HG02588 (cell line): ENCODE measurements around the gene CCDC73.
"Not testable (repeated sequence)": the region's sequence is repeated elsewhere in the genome, so short reads cannot be mapped to it uniquely, and the experiment has no call there.

ENCODE experiments used
- ATAC-seq: cut with Tn5 transposase; IDR thresholded peaks from one replicate; pipeline ENCODE4 v1.9.1; 2021; ENCODE audit warnings: mild to moderate bottlenecking, moderate library complexity; ENCODE audit not compliant: unreplicated experiment

CCDC73 gene

DNA sequence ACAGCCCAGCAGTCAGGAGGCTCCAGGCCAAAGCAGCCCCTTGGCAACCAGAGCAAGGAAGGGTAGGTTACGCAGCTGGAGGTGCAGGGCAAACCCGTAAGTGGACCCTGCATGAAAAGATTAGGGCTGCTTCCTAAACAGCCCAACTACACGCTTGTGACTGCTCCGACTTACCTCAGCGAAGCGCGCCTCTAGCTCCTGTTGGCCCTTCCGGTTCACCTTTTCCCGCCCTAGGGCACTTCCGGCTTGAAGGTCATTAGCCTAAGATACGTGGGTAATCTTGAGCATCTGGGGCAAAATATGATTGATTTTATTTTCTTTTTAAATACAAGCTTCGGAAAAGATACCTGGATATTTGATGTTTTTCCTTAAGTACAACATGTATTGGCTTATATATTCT, at the start of gene CCDC73:
CCDC73 (minus strand) TSS at position 224 of the 400 bp plus-strand sequence. CDS start 34,419 bp downstream, outside the sequence.
- no peak for ATAC-seq

GRCh38 chr11:32843544-32843943, 49.1 kb upstream of the CCDC73 start:
- no peak for ATAC-seq

DNA sequence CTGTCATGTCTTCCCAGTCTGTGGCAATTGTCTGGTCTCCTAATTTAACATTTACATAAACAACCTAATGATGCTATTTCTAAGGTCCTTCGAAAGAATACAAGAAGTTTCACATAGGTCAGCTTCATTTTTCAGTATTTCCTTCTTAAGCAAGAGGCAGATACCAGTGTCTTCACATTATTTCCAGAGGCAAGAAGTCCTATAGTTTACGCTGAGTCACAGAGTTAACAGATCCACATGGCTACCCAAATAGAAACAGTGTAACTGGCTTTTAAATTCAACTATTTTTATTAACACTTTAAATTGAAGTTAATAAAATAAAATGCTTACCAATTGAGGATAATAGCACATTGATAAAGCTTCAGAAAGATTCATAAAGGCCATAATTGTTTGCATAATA, 46.1 kb upstream of the CCDC73 start:
- ATAC-seq: no peak

DNA sequence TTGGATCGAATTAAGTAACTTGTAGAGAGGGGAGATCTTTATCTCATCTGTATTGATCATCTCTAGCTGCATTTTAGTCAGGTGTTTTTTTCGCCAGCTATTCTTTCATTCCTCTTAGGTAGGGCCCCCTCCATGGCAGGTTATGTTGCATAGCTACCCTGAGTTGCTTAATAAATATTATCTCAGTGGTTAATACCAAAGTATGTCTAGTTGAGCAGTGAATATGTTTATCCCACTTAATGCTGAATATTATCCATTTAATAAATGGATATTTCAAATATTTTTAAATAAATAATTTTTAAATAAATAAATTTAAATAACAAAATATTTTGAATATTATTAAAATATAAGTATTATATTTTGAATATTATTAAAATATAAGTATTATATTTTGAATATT, 44.8 kb upstream of the CCDC73 start:
- no peak for ATAC-seq

DNA sequence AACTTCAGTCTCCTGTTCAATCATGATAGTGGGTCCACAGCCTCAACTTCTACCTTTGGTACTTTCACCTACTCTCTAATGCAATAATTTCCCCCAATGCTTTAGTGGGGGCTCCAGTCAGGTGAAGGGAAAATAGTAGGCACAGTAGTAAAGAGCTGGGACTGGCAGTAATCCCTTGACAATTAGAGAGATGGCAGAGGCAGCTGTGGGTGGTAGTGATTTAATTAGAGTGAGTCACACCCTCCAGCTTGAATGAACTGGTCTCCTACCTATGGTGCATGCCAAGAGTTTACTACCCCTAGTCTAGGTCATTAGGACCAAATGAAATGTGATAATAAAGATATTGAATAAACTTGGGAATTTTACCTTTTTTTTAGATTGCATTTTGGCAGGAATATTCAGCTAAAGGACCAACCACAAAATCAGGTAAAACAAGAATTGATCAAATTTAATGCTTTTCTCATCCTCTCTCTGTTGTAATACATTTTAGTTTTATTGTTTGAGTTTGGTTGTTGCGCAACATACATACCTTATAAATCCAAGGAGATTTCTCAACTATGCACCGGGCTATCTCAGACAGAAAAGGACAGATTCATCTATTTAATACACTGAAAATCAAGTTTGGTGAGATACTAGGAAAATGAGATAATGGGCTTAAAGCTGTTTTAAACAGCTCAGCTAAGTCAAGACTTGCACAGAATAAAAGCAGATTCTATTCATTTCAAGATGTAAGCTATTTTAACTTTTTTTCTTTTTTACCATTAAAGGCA, 44.2 kb upstream of the CCDC73 start:
- no peak for ATAC-seq

- ATAC-seq: no peak
Measured at GRCh38 chr11:32836946-32837345, 42.5 kb upstream of the CCDC73 start.

GRCh38 chr11:32833921-32834320, 39.5 kb upstream of the CCDC73 start:
- no peak for ATAC-seq

DNA sequence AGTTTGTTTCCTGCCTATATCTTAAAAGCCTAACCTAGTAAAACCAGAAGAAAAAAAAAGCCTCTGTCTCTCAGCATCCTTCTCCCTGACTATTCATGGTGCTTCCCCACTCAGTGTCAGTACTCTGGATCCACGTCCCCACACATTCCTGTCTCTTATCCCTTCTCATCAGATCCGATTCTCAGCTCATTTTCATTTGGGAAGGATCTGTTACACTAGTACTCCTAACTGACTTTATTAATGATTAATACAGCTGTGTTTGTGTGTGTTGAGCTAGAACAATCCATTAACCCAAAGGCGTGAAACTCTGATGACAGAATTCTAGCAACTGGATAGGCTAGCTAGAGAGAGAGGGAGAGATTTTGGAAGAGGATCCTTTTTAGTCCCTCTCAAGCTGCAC, 36.8 kb upstream of the CCDC73 start:
- ATAC-seq: no peak

GRCh38 chr11:32830796-32831195, 36.3 kb upstream of the CCDC73 start:
- ATAC-seq: no peak

DNA sequence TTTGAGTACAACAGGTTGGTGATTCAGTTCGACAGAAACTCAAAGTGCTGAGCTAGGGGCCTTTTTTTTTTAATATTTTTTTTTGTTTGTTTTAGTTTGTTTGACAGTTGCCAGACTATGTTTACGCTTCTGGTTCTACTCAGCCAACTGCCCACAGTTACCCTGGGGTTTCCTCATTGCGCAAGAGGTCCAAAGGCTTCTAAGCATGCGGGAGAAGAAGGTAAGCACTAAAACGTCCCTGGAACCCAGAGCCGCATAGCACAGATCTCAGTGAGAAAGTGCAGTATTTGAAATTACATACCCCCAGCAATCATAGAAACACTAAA, 35.9 kb upstream of the CCDC73 start:
- no peak for ATAC-seq

GRCh38 chr11:32829680-32830412, 35.4 kb upstream of the CCDC73 start, which contains the start of gene PRRG4:
PRRG4 (plus strand) TSS chr11:32829927; CDS start chr11:32830530, 603 bp downstream.
- peak; percentile 80 for ATAC-seq

- peak; percentile 39 for ATAC-seq
Measured at GRCh38 chr11:32829157-32829679, 34.8 kb upstream of the CCDC73 start.

DNA sequence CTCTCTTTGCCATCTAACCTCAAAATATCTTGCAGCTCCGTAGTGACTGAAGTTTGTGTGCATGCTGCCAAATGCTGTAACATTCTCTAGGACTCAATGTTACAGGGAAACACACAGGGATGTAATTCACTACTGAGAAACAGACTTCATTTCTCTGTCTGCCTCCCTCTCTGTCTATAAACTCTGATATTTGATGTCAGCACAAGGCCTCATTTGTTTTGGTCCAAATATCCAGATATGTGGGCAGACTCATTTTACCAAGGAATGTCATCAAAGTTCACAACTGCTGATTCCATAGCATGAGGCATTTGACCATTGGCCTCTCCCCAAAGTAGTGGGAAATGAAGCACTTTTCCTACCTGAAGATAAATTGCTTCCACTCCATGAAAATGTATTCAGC, 32.8 kb upstream of the CCDC73 start:
- no peak for ATAC-seq

GRCh38 chr11:32826113-32826512, 31.7 kb upstream of the CCDC73 start:
- no peak for ATAC-seq

DNA sequence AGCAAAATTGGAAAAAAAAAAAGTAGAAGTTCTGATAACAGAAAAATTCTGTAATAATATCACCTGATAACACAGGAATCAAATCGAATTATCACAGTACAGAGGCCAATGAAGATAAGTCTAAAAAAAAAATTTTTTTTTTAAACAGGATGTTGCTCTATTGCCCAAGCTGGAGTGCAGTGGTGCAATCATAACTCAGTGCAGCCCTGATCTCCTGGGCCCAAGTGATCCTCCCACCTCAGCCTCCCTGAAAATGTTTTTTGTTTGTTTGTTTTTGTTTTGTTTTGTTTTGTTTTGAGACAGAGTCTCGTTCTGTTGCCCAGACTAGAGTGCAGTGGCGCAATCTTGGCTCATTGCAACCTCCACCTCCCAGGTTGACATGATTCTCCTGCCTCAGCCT, 29.2 kb upstream of the CCDC73 start:
- ATAC-seq: not testable (repeated sequence)

- peak; percentile 46 for ATAC-seq
Measured at GRCh38 chr11:32821917-32822560, 27.6 kb upstream of the CCDC73 start.

DNA sequence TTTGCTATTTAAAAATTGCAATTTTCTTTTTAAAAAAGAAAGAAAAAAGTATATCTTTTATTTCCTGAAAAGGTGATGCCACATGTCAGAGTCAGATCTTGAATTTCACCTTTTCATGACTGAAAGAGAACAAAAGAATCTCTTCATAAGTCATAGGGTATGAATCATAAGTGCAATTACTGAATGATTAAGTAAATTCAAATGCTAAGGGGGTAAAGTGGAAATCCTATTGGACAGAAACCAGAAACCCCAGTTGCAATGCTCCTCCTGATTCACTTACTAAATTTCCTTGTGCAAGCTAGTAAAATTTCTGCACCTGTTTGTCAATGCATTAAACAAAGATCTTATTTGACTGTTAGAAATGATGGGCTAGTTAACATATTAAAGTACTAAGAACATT, 27.1 kb upstream of the CCDC73 start:
- ATAC-seq: peak; percentile 8

- ATAC-seq: no peak
Measured at GRCh38 chr11:32820497-32820896, 26.0 kb upstream of the CCDC73 start.

- no peak for ATAC-seq
Measured at GRCh38 chr11:32819187-32819586, 24.7 kb upstream of the CCDC73 start.

- ATAC-seq: no peak
Measured at GRCh38 chr11:32817852-32818183, 23.4 kb upstream of the CCDC73 start.

DNA sequence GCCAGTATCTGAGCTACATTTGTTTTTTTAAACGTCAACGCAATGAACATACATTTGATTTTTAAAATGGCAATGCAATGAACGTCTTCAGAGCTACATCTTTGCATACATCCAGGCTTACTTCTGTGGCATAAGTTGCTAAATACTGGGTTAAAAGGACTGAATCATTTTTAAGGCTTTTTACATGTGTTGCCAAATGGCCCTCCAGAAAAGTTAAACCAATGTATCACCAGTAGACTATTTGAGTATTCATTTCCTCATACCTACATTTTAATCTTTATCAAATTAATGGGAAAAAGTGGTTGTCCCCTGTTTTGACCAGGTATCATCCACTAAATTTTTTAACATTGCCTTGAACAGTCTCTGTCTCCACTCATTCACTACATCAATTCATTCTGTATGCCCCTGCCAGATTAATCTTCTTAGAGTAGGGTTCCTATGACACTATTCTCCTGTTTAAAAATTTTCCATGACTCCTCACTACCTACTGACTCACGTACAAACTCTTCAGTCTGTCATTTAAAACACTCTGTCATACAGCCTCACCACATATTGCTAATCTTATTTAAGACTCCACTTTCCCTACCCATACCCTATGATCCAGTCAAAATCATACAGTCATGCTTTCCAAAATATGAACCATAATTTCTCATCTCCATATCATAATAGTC, 22.9 kb upstream of the CCDC73 start:
- no peak for ATAC-seq
